NT2/D1 (cell line): ENCODE measurements around the gene CLEC4C.

ENCODE experiments used
- SUZ12 ChIP-seq: IDR thresholded peaks from 2 replicates; pipeline ENCODE4 v1.6.1; 2011; ENCODE audit not compliant: insufficient read length, insufficient read depth; ENCODE audit errors: extremely low read depth
- YY1 ChIP-seq: IDR thresholded peaks from 2 replicates; pipeline ENCODE4 v1.6.1; 2011; ENCODE audit not compliant: insufficient read length, insufficient read depth
- ZNF274 ChIP-seq: IDR thresholded peaks from 2 replicates; pipeline ENCODE4 v1.6.1; 2011; ENCODE audit warnings: mild to moderate bottlenecking, low read depth, low read length

DNA sequence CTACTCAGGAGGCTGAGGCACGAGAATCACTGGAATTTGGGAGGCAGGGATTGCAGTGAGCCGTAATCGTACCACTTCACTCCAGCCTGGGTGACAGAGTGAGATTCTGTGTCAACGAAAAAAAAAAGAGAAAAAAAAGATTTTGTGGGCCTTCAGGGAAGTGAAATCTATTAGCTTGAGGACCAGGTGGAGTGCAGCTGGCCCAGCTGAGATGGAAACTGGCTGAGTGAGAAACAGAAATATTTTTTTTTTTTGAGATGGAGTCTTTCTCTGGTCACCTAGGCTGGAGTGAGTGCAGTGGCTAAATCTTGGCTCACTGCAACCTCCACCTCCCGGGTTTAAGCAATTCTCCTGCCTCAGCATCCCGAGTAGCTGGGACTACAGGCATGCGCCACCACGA is 2.3 kb upstream of the CLEC4C start:
- TF ChIP-seq YY1 (no peak), ZNF274 (no peak), SUZ12 (no peak)
